Endothelial cell of umbilical vein (primary cell): Measurements from ENCODE around the gene CCNB1IP1. TPM values are rescaled to one million over a fixed set of nuclear protein-coding genes. Genes with fewer than 3 reads are reported as not detected.

ENCODE experiments used
- BruUV-seq: library from RNA; stranded (reverse); fragments of 400-500 nt; replicated peaks from 2 replicates; lab custom pipeline; 2021; lab: Mats Ljungman, UMichigan
- CTCF ChIA-PET: fragments of 300-600, 350-600 bp; sonication (Branson Sonifier 250); formaldehyde crosslinking; loops from one replicate; lab custom pipeline; 2021; ENCODE audit warnings: antibody characterized with exemption, inconsistent platforms; lab: Charles Lee
- POLR2A ChIA-PET: fragments of 300-600, 350-600 bp; sonication (Branson Sonifier 250); formaldehyde crosslinking; loops from one replicate; lab custom pipeline; 2021; ENCODE audit warnings: antibody characterized with exemption, inconsistent platforms; lab: Charles Lee
- DNase-seq: peaks from one replicate; pipeline ENCODE4 v3.0.0-alpha.2; 2011; ENCODE audit warnings: low read depth, low spot score
- FAIRE-seq: peaks from 2 replicates; lab custom pipeline; 2011; peaks lifted over from hg19 to GRCh38; lab: Jason Lieb, UNC
- H2AFZ ChIP-seq: 2 replicates; pipeline ENCODE4 v1.6.0; 2012; ENCODE audit warnings: low read depth, low read length, control low read depth, inconsistent platforms
- H3K27ac ChIP-seq: 2 replicates; pipeline ENCODE4 v1.5.1; 2011; ENCODE audit warnings: low read depth, mild to moderate bottlenecking, control low read depth, low read length, moderate library complexity; ENCODE audit not compliant: insufficient read depth
- H3K27me3 ChIP-seq, 2 experiments: 2 replicates each; pipeline versions ENCODE4 v1.6.0 to v1.6.1; 2011; ENCODE audit warnings: low read length in 2 of 2, mixed read lengths in 1 of 2; ENCODE audit not compliant: control insufficient read depth in 2 of 2, insufficient read depth in 2 of 2
- H3K36me3 ChIP-seq, 2 experiments: 2 replicates in 1 of 2; 3 replicates in 1 of 2; pipeline ENCODE4 v1.5.1; 2011; ENCODE audit warnings: low read length in 2 of 2, mild to moderate bottlenecking in 1 of 2, moderate library complexity in 1 of 2; ENCODE audit not compliant: control insufficient read depth in 2 of 2, insufficient read depth in 2 of 2; ENCODE audit errors: extremely low read depth in 1 of 2
- H3K4me1 ChIP-seq: 3 replicates; pipeline ENCODE4 v1.5.1; 2011; ENCODE audit warnings: mild to moderate bottlenecking, low read length; ENCODE audit not compliant: control insufficient read depth, insufficient read depth; ENCODE audit errors: extremely low read depth
- H3K4me2 ChIP-seq: 2 replicates; pipeline ENCODE4 v1.6.1; 2011; ENCODE audit warnings: low read length, control low read depth, mixed read lengths; ENCODE audit not compliant: insufficient read depth
- H3K4me3 ChIP-seq, 3 experiments: fragments of 200-600 bp in 1 of 3; sonication (generic), shearing (Covaris generic) in 1 of 3; replicated peaks in 1 of 3; 2 replicates each; pipeline ENCODE4 v1.5.1; 2011 to 2016; ENCODE audit warnings: control low read depth in 3 of 3, low read length in 3 of 3, mild to moderate bottlenecking in 2 of 3, inconsistent platforms in 1 of 3, low read depth in 1 of 3, moderate library complexity in 1 of 3; ENCODE audit not compliant: insufficient read depth in 1 of 3
- H3K79me2 ChIP-seq: 2 replicates; pipeline ENCODE4 v1.6.0; 2012; ENCODE audit warnings: low read length, inconsistent platforms; ENCODE audit not compliant: control insufficient read depth, insufficient read depth
- H3K9ac ChIP-seq: replicated peaks from 2 replicates; pipeline ENCODE3; 2011; ENCODE audit warnings: low read length, control low read depth; ENCODE audit not compliant: insufficient read depth; ENCODE audit errors: extremely low read depth
- H3K9me1 ChIP-seq: replicated peaks from 3 replicates; pipeline ENCODE4 v1.6.0; 2011; ENCODE audit warnings: mild to moderate bottlenecking, low read length; ENCODE audit not compliant: control insufficient read depth, insufficient read depth; ENCODE audit errors: extremely low read depth
- H3K9me3 ChIP-seq: replicated peaks from 2 replicates; pipeline ENCODE4 v1.5.1; 2012; ENCODE audit warnings: low read length, inconsistent platforms; ENCODE audit not compliant: control insufficient read depth, insufficient read depth
- H4K20me1 ChIP-seq: replicated peaks from 2 replicates; pipeline ENCODE3; 2011; ENCODE audit warnings: mild to moderate bottlenecking, low read length; ENCODE audit not compliant: control insufficient read depth, insufficient read depth; ENCODE audit errors: extremely low read depth
- CTCF ChIP-seq, 2 donors: IDR thresholded peaks; 1 replicate in 1 of 2; 2 replicates in 1 of 2; pipeline ENCODE4 v1.5.1; 2011; ENCODE audit warnings: low read length in 2 of 2, mild to moderate bottlenecking in 2 of 2, moderate library complexity in 2 of 2, control low read depth in 1 of 2, inconsistent platforms in 1 of 2, low read depth in 1 of 2; ENCODE audit not compliant: insufficient read depth in 1 of 2; ENCODE audit errors: extremely low read depth in 1 of 2
- EZH2 ChIP-seq: IDR thresholded peaks from 2 replicates; pipeline ENCODE4 v1.6.1; 2012; ENCODE audit warnings: borderline replicate concordance, low read depth, mild to moderate bottlenecking, moderate library complexity, low read length, inconsistent platforms; ENCODE audit not compliant: severe bottlenecking
- FOS ChIP-seq: IDR thresholded peaks from 2 replicates; pipeline ENCODE4 v1.6.1; 2011; ENCODE audit warnings: mild to moderate bottlenecking, low read length, moderate library complexity, borderline replicate concordance; ENCODE audit not compliant: insufficient read depth
- GATA2 ChIP-seq: IDR thresholded peaks from 2 replicates; pipeline ENCODE4 v1.7.0; 2011; ENCODE audit warnings: low read depth, mild to moderate bottlenecking, moderate library complexity, mixed read lengths, low read length; ENCODE audit not compliant: insufficient read length, insufficient read depth
- JUN ChIP-seq: IDR thresholded peaks from 2 replicates; pipeline ENCODE4 v1.6.1; 2011; ENCODE audit warnings: borderline replicate concordance, low read depth; ENCODE audit not compliant: insufficient read length, insufficient read depth
- MAX ChIP-seq: IDR thresholded peaks from 2 replicates; pipeline ENCODE4 v1.6.1; 2011; ENCODE audit not compliant: insufficient read depth, insufficient read length
- MYC ChIP-seq: IDR thresholded peaks from one replicate; pipeline ENCODE4 v1.6.1; 2011; ENCODE audit warnings: mild to moderate bottlenecking, low read depth, low read length
- POLR2A ChIP-seq: IDR thresholded peaks from 2 replicates; pipeline ENCODE4 v1.6.1; 2012; ENCODE audit warnings: low read depth, mild to moderate bottlenecking, control low read depth, low read length
- POLR2AphosphoS5 ChIP-seq: IDR thresholded peaks from 2 replicates; pipeline ENCODE4 v1.6.1; 2012; ENCODE audit warnings: low read depth, mild to moderate bottlenecking, control low read depth, low read length, moderate library complexity; ENCODE audit not compliant: insufficient read depth
- dilution Hi-C: fragments of 300-500 bp; cut with MboI; formaldehyde crosslinking; loops from one replicate; pipeline ENCODE4 v1.15.0; 2019; ENCODE audit warnings: low sequenced_read_pairs; ENCODE audit not compliant: extremely low pct_ligation_motif_present
- intact Hi-C: fragments of 100-400 bp; cut with micrococcal nuclease; formaldehyde crosslinking; loops from one replicate; pipeline ENCODE4 v1.10.0; 2022
- polyA plus RNA-seq, 4 experiments: library from polyadenylated mRNA; depleted of rRNA in 3 of 4; stranded (reverse) in 3 of 4; unstranded in 1 of 4; fragments of >200 nt; gene quantifications; 2 replicates each; pipeline versions ENCODE4 v1.2.1 to v1.2.3, GENCODE V29; 2011 to 2012; ENCODE audit warnings: missing spikeins in 1 of 4
- total RNA-seq: library from RNA; stranded (reverse); gene quantifications from 2 replicates; pipeline ENCODE4 v1.2.3, GENCODE V29; 2021

The CCNB1IP1 gene
- total and polyA plus RNA-seq, 2 donors (not counting 3 experiments of a cell fraction or from before 2014, with no cell fraction given) = 32.7 to 35.5 TPM

- intact Hi-C loops (no loop called here), dilution Hi-C loops (no loop called here)
- no peak for DNase-seq
- H3K27ac ChIP-seq = no peak overlapping the region
- no peaks in the 10 kb centered on the region for H4K20me1 ChIP-seq
- H3K4me2 ChIP-seq = no peak overlapping the region
- H3K4me3 ChIP-seq = no peak overlapping the region
- no peak overlapping the region for H2AFZ ChIP-seq
- no peaks in the 10 kb centered on the region for H3K9me1 ChIP-seq
- H3K4me1 ChIP-seq = peaks cover 15% of the 10 kb centered on the region
- H3K79me2 ChIP-seq = peaks cover 14% of the 10 kb centered on the region
- FAIRE-seq = no peak
- no peaks in the 10 kb centered on the region for H3K27me3 ChIP-seq
- BruUV-seq = no TSS peak
- TF ChIP-seq FOS = no peak
- TF ChIP-seq MAX = no peak
- no peak for TF ChIP-seq POLR2A
- TF ChIP-seq GATA2 = no peak
- TF ChIP-seq CTCF (IDR thresholded peaks at IDR 0.05; ENCODE audit: extremely low read depth in 1 of 2, insufficient read depth in 1 of 2, low read depth in 1 of 2, low read length in 2 of 2) = no peak
- no peak for TF ChIP-seq MYC
- TF ChIP-seq JUN = no peak
- no peak for TF ChIP-seq POLR2AphosphoS5
- TF ChIP-seq EZH2 = no peak
- H3K9me3 ChIP-seq = no peaks in the 10 kb centered on the region
- H3K9ac ChIP-seq = no peak overlapping the region
- peaks cover 4 to 6% of the 10 kb centered on the region in 2 experiments for H3K36me3 ChIP-seq
- CTCF ChIA-PET = interaction anchor here (0.6 to 5.5 kb wide), 2 partner anchors 15 to 19 kb away, joined by 3 to 39 read pairs; partner anchors contain the start of gene CCNB1IP1
- POLR2A ChIA-PET = no interaction called here
Measured at GRCh38 chr14:20347747-20348146, 14.7 kb upstream of the CCNB1IP1 start.
